Calu3 (cell line): ENCODE data around the gene TUBA4B. TPM values are rescaled to one million over a fixed set of nuclear protein-coding genes. Genes with fewer than 3 reads are reported as not detected.

ENCODE experiments used
- BruUV-seq: library from RNA; stranded (reverse); fragments of 400-500 nt; replicated peaks from 2 replicates; lab custom pipeline; 2021; lab: Mats Ljungman, UMichigan
- CTCF ChIA-PET: fragments of 300-600 bp; sonication (Branson Sonifier 250); formaldehyde crosslinking; loops from one replicate; lab custom pipeline; 2022; ENCODE audit warnings: antibody characterized with exemption; lab: Charles Lee
- DNase-seq: peaks from one replicate; pipeline ENCODE4 v3.0.0; 2022
- H3K27ac Mint-ChIP-seq: one replicate; pipeline ENCODE4 v1.8.0; 2022; ENCODE audit warnings: mixed read lengths; ENCODE audit not compliant: unreplicated experiment
- H3K27me3 Mint-ChIP-seq: one replicate; pipeline ENCODE4 v1.8.0; 2022; ENCODE audit warnings: mixed read lengths; ENCODE audit not compliant: unreplicated experiment
- H3K36me3 Mint-ChIP-seq: one replicate; pipeline ENCODE4 v1.8.0; 2022; ENCODE audit warnings: mild to moderate bottlenecking, moderate library complexity, mixed read lengths; ENCODE audit not compliant: insufficient read depth, unreplicated experiment
- H3K4me1 Mint-ChIP-seq: one replicate; pipeline ENCODE4 v1.8.0; 2022; ENCODE audit warnings: mild to moderate bottlenecking, low read depth, mixed read lengths; ENCODE audit not compliant: unreplicated experiment
- H3K4me3 Mint-ChIP-seq: one replicate; pipeline ENCODE4 v1.8.0; 2022; ENCODE audit warnings: mild to moderate bottlenecking, low read depth, moderate library complexity, mixed read lengths; ENCODE audit not compliant: unreplicated experiment
- H3K9me3 Mint-ChIP-seq: one replicate; pipeline ENCODE4 v1.8.0; 2022; ENCODE audit warnings: low read depth, mixed read lengths; ENCODE audit not compliant: unreplicated experiment
- intact Hi-C: fragments of 100-400 bp; cut with micrococcal nuclease; formaldehyde crosslinking; loops from one replicate; pipeline ENCODE4 v1.10.0; 2022; ENCODE audit not compliant: unreplicated experiment
- total RNA-seq: library from RNA; stranded (reverse); gene quantifications from 2 replicates; pipeline ENCODE4 v1.2.3, GENCODE V29; 2022
- TF ChIP-seq, protein P1 (sequence below): fragments of 200-600 bp; IDR thresholded peaks from one replicate; pipeline ENCODE4 v1.8.0; 2022; ENCODE audit warnings: antibody characterized with exemption; ENCODE audit not compliant: unreplicated experiment

TUBA4B gene
- total RNA-seq, 1 experiment from 2014 or later: not detected

DNA sequence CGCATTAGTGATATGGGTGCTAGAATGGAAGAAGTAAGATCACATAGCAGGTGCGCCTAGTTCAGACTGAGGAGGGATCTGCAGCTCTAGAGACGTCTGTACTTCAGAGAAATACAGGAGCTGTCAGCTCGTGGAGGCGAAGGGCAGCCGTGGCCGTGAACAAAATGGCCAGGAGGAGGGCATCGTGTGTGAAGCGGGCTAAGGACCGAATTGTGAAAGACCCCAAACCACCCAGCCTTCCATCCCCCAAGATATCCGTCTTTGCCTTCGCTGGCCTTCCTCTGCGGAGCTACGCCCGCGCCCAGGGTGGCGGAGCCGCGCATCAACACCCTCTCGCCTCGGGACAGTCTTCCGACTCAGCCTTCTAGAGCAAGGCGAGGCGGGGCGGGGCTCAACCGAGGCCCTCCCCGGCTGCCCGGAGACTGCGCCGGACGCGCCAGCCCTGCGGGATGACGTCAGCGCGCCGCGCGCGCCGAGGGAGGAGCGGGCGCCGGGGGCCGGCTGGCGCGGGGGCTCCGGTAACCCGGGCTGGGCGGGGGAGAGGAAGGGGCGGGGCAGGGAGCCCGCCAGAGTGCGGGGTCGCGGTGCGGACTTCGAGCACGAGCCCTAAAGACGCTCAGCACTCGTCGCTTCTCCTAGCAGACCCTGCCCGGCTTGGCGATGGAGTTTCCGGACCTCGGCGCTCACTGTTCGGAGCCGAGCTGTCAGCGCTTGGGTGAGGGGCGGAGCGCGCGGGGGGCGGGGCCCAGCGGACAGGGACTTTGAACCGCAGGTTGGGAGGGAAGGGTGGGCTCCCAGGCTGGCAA lies 46.5 kb upstream of the TUBA4B start, which contains the start of gene ZFAND2B:
TSS of gene ZFAND2B (plus strand) at position 455 of the 806 bp plus-strand sequence. CDS start at position 661, 206 bp downstream.
- H3K27ac Mint-ChIP-seq: peak within 1 kb of the TSS; percentile 77
- H3K4me1 Mint-ChIP-seq: peaks cover 8% of the 10 kb centered on the region
- intact Hi-C loops: no loop called here
- TF ChIP-seq, protein P1, sequence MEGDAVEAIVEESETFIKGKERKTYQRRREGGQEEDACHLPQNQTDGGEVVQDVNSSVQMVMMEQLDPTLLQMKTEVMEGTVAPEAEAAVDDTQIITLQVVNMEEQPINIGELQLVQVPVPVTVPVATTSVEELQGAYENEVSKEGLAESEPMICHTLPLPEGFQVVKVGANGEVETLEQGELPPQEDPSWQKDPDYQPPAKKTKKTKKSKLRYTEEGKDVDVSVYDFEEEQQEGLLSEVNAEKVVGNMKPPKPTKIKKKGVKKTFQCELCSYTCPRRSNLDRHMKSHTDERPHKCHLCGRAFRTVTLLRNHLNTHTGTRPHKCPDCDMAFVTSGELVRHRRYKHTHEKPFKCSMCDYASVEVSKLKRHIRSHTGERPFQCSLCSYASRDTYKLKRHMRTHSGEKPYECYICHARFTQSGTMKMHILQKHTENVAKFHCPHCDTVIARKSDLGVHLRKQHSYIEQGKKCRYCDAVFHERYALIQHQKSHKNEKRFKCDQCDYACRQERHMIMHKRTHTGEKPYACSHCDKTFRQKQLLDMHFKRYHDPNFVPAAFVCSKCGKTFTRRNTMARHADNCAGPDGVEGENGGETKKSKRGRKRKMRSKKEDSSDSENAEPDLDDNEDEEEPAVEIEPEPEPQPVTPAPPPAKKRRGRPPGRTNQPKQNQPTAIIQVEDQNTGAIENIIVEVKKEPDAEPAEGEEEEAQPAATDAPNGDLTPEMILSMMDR: no peak
- H3K27me3 Mint-ChIP-seq: no peaks in the 10 kb centered on the region
- no peaks in the 10 kb centered on the region for H3K9me3 Mint-ChIP-seq
- H3K4me3 Mint-ChIP-seq: peak within 1 kb of the TSS; percentile 84
- TSS peak; percentile 90 for BruUV-seq
- DNase-seq: peak; percentile 97
- peaks cover 24% of the 10 kb centered on the region for H3K36me3 Mint-ChIP-seq
- CTCF ChIA-PET: interaction anchor here (0.6 to 1.2 kb wide), 3 partner anchors 11 to 48 kb away, joined by 3 to 6 read pairs (median 4); partner anchors contain the start of genes CNPPD1 and TUBA4A

DNA sequence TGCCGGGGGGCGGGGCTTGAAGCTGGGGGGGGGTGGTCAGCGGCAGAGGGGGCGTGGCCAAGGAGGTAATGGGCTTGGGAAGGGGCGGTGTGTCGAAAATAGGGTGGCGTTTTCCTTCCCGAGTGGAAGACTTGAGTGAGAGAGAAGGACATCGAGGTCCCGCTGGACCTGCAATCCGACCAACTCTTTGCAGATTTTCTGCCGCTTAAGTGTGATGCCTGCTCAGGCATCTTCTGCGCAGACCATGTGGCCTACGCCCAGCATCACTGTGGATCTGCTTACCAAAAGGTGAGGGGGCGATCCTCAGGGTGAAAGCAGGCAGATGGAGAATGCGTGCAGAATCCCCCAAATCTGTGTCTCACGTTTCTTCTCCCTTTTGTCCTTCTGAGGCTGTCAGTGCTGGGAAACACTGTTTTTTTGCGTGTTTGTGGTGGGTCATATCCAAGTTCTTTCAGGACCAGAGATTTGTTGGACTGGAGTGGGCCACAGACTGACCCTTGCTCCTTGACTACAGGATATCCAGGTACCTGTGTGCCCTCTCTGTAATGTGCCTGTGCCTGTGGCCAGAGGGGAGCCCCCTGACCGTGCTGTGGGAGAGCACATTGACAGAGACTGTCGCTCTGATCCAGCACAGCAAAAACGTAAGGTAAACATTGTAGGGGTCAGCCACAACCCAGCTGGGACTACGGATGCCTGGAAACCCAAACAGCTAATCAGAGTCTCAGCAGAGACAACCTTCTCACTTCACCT lies 45.7 kb upstream of the TUBA4B start:
- CTCF ChIA-PET: interaction anchor here (0.6 kb wide), 1 partner anchor 11 kb away, joined by 3 read pairs; no protein-coding TSS in a partner anchor
- Mint-ChIP-seq H3K4me3 (peak overlapping the region; percentile 84), H3K27ac (no peak overlapping the region), H3K36me3 (peaks cover 24% of the 10 kb centered on the region), H3K27me3 (no peaks in the 10 kb centered on the region), H3K9me3 (no peaks in the 10 kb centered on the region), H3K4me1 (peaks cover 8% of the 10 kb centered on the region)
- TSS peak; percentile 74 for BruUV-seq
- DNase-seq: no peak
- intact Hi-C loops: no loop called here
- TF ChIP-seq, protein P1: no peak

DNA sequence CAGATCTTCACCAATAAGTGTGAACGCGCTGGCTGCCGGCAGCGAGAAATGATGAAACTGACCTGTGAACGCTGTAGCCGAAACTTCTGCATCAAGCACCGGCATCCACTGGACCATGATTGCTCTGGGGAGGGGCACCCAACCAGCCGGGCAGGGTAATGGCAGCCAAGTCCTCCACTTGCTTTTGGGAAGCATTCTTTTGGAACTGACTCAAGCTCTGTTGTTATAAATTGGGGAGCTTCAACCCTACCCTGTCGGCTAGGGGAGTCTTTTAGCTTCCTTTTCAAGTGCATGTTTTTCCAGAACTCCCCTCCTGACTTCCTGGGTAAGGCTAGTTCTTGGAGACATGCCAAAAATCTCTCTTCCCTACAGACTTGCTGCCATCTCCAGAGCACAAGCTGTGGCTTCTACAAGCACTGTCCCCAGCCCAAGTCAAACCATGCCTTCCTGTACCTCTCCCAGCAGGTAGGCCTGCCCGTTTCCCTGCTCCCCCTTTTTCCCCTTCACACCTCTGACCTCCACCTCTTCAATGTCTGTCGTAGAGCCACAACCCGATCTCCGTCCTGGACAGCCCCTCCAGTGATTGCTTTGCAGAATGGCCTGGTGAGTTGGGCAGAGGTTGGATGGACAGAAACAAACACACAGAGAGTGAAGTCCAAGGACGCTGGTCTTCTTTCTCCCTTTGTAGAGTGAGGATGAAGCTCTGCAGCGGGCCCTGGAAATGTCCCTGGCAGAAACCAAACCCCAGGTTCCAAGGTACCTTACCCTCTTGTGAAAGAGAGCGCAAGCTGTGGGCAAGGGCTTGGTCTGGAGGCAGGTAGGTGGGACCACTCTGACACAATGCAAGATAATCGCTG lies 44.9 kb upstream of the TUBA4B start:
- H3K4me1 Mint-ChIP-seq: peaks cover 8% of the 10 kb centered on the region
- DNase-seq: no peak
- H3K4me3 Mint-ChIP-seq: no peak overlapping the region
- H3K27me3 Mint-ChIP-seq: no peaks in the 10 kb centered on the region
- H3K36me3 Mint-ChIP-seq: peaks cover 24% of the 10 kb centered on the region
- CTCF ChIA-PET: interaction anchor here (1.2 kb wide), 1 partner anchor 10 kb away, joined by 3 read pairs; no protein-coding TSS in a partner anchor
- H3K27ac Mint-ChIP-seq: peak overlapping the region; percentile 35
- no peaks in the 10 kb centered on the region for H3K9me3 Mint-ChIP-seq
- intact Hi-C loops: no loop called here
- TF ChIP-seq, protein P1: no peak
- BruUV-seq: no TSS peak
